ENCODE results near the gene SYTL5. TPM values are rescaled to one million over a fixed set of nuclear protein-coding genes. Genes with fewer than 3 reads are reported as not detected.

The SYTL5 gene
- total RNA-seq, 1 donor from 2014 or later: 2.7 TPM

GRCh38 chrX:38105216-38105725, 98.9 kb downstream of the SYTL5 start:
- peaks cover 18% of the 10 kb centered on the region for H3K9me3 Mint-ChIP-seq (ENCODE audit: unreplicated experiment)
- H3K4me1 Mint-ChIP-seq (ENCODE audit: unreplicated experiment): no peaks in the 10 kb centered on the region

GRCh38 chrX:38106991-38107655, 100.8 kb downstream of the SYTL5 start:
- no peak overlapping the region for H3K27ac Mint-ChIP-seq (ENCODE audit: unreplicated experiment)
- H3K4me3 Mint-ChIP-seq (ENCODE audit: unreplicated experiment): no peak overlapping the region
- H3K4me1 Mint-ChIP-seq (ENCODE audit: unreplicated experiment): no peaks in the 10 kb centered on the region
- no peak for TF ChIP-seq CTCF (IDR thresholded peaks at IDR 0.05)
- no peaks in the 10 kb centered on the region for H3K27me3 Mint-ChIP-seq (ENCODE audit: unreplicated experiment)
- peaks cover 18% of the 10 kb centered on the region for H3K9me3 Mint-ChIP-seq (ENCODE audit: unreplicated experiment)
- no peak for DNase-seq (ENCODE audit: extremely low spot score, unreplicated experiment)
- H3K36me3 Mint-ChIP-seq (ENCODE audit: unreplicated experiment): no peaks in the 10 kb centered on the region

More at GRCh38 chrX:38105216-38105725, 98.9 kb downstream of the SYTL5 start:
- TF ChIP-seq CTCF (IDR thresholded peaks at IDR 0.05): no peak
- H3K4me3 Mint-ChIP-seq (ENCODE audit: unreplicated experiment): no peak overlapping the region
- no peak for DNase-seq (ENCODE audit: extremely low spot score, unreplicated experiment)
- no peaks in the 10 kb centered on the region for H3K36me3 Mint-ChIP-seq (ENCODE audit: unreplicated experiment)
- H3K27me3 Mint-ChIP-seq (ENCODE audit: unreplicated experiment): no peaks in the 10 kb centered on the region
- no peak overlapping the region for H3K27ac Mint-ChIP-seq (ENCODE audit: unreplicated experiment)

- no peak for TF ChIP-seq CTCF (IDR thresholded peaks at IDR 0.05)
- Mint-ChIP-seq H3K27ac (ENCODE audit: unreplicated experiment) (no peak overlapping the region), H3K4me1 (ENCODE audit: unreplicated experiment) (no peaks in the 10 kb centered on the region), H3K36me3 (ENCODE audit: unreplicated experiment) (no peaks in the 10 kb centered on the region), H3K4me3 (ENCODE audit: unreplicated experiment) (no peak overlapping the region), H3K27me3 (ENCODE audit: unreplicated experiment) (no peaks in the 10 kb centered on the region), H3K9me3 (ENCODE audit: unreplicated experiment) (peaks cover 12% of the 10 kb centered on the region)
- DNase-seq (ENCODE audit: extremely low spot score, unreplicated experiment): no peak
Measured at GRCh38 chrX:38108364-38108763, 102.0 kb downstream of the SYTL5 start.

GRCh38 chrX:38109042-38109898, 102.9 kb downstream of the SYTL5 start:
- no peak overlapping the region for H3K4me3 Mint-ChIP-seq (ENCODE audit: unreplicated experiment)
- no peak for DNase-seq (ENCODE audit: extremely low spot score, unreplicated experiment)
- no peaks in the 10 kb centered on the region for H3K4me1 Mint-ChIP-seq (ENCODE audit: unreplicated experiment)
- TF ChIP-seq CTCF (IDR thresholded peaks at IDR 0.05): no peak
- H3K9me3 Mint-ChIP-seq (ENCODE audit: unreplicated experiment): peaks cover 12% of the 10 kb centered on the region
- no peaks in the 10 kb centered on the region for H3K36me3 Mint-ChIP-seq (ENCODE audit: unreplicated experiment)
- no peak overlapping the region for H3K27ac Mint-ChIP-seq (ENCODE audit: unreplicated experiment)
- H3K27me3 Mint-ChIP-seq (ENCODE audit: unreplicated experiment): no peaks in the 10 kb centered on the region

- Mint-ChIP-seq H3K27me3 (ENCODE audit: unreplicated experiment) (no peaks in the 10 kb centered on the region), H3K9me3 (ENCODE audit: unreplicated experiment) (peaks cover 12% of the 10 kb centered on the region), H3K27ac (ENCODE audit: unreplicated experiment) (no peak overlapping the region), H3K4me1 (ENCODE audit: unreplicated experiment) (no peaks in the 10 kb centered on the region), H3K36me3 (ENCODE audit: unreplicated experiment) (no peaks in the 10 kb centered on the region), H3K4me3 (ENCODE audit: unreplicated experiment) (no peak overlapping the region)
- DNase-seq (ENCODE audit: extremely low spot score, unreplicated experiment): no peak
- no peak for TF ChIP-seq CTCF (IDR thresholded peaks at IDR 0.05)
Measured at GRCh38 chrX:38110231-38110630, 103.9 kb downstream of the SYTL5 start.

Measured in osteocyte (in vitro differentiated cells).